NCI-H1436 (cell line): Measurements from ENCODE around the gene TUBD1.
A peak's percentile ranks its signal among the peaks of the same experiment; 100 is the strongest.
"Not testable (repeated sequence)": the region's sequence is repeated elsewhere in the genome, so short reads cannot be mapped to it uniquely, and the experiment has no call there.

Experiments used
- DNase-seq: peaks from one replicate; lab custom pipeline; 2025; lab: John Stamatoyannopoulos, UW

TUBD1 gene

DNA sequence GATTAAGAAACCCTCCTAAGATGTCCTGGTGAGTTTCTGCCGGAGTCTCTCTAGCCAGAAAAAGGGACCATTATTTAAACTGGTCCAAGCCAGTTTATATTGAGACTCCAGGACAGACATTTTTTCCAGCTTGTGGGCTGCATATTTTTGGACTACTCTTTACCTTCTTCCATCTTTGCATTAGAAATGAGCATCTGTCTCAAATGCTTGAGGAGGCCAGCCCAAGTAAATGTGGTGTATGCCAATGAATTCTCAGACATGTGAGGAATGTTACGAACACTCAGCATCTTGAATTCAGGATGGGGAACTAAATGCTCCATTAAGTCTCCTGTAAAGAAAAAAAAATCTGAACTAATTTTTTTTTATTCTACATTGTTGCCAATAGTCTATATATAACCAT, 18.4 kb downstream of the TUBD1 start:
- no peak for DNase-seq

DNA sequence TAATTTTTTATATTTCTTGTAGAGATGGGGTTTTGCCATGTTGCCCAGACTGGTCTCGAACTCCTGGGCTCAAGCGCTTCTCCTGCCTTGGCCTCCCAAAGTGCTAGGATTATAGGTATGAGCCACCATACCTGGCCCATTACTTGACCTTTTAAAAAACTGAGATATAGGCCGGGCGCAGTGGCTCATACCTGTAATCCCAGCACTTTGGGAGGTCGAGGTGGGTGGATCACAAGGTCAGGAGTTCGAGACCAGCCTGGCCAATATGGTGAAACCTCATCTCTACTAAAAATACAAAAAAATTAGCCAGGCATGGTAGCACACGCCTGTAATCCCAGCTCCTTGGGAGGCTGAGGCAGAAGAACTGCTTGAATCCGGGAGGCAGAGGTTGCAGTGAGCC, 19.3 kb downstream of the TUBD1 start:
- DNase-seq: not testable (repeated sequence)

DNA sequence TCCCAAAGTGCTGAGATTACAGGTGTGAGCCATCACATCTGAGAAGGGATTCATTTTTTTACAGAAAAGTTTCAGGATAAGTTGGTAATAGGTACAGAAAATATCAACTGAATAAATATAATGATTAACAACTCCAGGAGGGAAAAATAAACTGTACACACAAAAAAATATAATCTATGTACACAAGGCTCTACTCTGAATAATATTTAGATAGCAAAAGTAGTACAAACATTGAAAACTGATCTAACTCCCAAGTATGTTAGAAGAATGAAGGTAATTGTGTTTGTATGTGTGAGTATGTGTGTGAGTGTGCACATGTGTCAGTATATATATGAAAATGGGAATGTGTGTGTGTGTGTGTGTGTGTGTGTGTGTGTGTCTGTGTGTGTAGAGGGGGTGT, 20.4 kb downstream of the TUBD1 start:
- DNase-seq: no peak

DNA sequence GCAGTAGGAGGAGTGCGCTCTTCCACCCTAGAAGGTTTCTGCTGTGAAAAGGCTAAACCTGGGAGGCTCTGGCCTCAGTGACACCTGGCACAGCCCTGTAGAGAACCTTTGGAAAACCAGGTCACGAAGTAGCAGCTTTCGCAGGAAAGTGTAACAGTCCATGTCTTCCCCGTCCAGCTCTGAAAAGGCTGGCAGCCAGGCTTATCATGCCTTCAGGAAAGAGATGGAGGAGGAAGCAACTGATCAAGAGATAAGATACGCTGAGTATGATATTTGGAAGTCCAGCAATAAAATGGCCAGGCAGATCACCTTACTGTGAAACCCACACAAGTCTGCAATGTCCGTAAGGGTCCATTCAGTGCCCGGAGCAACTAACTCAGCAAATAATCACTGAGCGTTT, 22.3 kb downstream of the TUBD1 start:
- no peak for DNase-seq

DNA sequence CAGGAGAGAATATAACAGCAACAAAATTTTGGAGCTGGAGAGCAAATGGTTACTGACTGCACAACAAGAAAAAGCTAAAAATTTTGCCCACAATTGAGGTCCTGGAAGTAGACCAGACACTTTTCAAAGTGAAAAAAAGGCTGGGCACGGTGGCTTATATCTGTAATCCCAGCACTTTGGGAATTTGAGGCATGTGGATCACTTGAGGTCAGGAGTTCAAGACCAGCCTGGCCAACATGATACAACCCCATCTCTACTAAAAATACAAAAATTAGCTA, 22.9 kb downstream of the TUBD1 start:
- no peak for DNase-seq

DNA sequence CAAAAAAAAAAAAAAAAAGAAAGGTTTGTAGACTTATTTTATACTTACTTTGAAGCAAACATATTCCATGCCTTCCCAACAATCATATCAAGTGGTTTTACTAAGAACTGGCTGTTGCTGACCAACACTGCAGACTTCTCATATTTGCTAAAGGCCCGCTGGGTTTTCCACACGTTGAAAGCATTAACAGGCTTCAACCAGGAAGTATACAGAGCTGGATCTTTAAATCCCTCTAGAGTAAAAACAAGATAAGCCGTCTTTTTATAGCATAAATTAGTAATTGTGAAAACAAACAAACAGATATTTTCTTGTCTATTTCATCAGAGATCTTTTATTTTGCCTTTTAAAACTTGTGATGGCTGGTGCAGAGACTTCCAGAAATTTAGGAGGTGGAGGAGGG, 29.1 kb downstream of the TUBD1 start:
- no peak for DNase-seq

DNA sequence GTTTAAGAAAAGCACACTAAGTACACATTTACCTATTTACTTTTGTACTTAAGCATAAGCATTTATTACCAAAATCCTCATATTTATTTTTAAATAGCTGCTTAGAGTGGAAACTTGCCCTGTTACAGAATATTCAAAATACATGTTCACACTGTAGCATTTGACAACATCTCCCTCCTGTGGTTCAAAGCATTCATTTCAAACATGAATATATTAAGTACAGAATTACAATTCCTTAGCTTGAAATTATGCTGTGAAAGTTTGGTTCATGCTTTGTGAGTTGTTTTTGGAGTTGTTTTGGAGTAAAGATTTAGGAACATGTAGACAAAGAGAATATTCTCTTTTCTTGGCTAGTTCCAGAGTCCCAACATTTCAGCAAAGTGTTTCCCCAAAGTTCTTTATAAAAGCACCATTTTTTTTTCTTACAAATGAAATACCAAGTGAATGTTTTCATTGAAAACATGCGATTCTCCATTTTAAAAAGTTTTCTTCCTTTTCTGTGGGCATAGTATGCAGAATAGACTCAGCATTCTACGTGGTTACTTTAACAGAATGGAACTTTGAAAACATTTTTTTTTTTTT, 33.2 kb downstream of the TUBD1 start:
- DNase-seq: peak; percentile 19

DNA sequence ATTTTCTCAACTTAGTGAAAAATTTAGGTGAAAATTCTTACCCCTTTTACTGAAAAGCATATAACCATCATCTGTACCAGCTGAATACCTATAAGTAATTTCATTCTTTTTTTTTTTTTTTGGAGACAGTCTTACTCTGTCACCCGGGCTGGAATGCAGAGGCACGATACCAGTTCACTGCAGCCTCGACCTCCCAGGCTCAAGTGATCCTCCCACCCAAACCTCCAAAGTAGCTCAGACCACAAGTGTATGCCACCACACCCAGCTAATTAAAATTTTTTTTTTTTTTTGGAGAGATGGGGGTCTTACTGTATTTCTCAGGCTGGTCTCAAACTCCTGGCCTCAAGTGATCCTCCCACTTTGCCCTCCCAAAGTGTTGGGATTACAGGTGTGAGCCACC, 33.8 kb downstream of the TUBD1 start:
- no peak for DNase-seq

DNA sequence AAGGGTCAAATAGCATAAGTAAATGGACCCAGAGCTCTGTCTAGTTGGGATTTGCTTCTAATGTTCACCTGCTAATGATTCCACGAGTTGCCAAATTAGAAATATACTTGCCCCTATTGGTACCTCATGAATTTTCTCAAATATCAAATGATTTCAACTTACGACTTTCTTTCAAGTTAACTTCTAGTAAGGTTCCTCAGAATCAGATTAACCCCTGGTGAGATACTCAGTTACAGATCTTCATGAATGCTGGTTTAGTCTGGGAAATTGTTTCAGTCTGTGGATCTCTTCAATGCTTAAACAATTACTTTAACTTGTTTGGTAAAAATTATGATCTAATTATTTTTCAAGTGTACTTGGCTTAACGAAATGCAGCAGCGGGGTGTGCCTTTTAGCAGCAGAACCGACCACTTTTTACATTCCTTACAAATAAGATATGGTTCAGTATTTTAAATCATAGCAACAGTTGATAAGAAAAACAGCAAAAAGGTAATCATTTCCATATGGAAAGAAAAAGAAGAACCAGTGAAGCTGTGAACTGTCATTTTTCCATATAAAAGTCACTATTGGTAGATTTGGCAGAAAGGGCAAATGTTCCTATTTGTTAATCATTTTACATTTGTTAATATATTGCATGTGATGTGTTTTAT, 34.5 kb downstream of the TUBD1 start:
- DNase-seq: no peak

DNA sequence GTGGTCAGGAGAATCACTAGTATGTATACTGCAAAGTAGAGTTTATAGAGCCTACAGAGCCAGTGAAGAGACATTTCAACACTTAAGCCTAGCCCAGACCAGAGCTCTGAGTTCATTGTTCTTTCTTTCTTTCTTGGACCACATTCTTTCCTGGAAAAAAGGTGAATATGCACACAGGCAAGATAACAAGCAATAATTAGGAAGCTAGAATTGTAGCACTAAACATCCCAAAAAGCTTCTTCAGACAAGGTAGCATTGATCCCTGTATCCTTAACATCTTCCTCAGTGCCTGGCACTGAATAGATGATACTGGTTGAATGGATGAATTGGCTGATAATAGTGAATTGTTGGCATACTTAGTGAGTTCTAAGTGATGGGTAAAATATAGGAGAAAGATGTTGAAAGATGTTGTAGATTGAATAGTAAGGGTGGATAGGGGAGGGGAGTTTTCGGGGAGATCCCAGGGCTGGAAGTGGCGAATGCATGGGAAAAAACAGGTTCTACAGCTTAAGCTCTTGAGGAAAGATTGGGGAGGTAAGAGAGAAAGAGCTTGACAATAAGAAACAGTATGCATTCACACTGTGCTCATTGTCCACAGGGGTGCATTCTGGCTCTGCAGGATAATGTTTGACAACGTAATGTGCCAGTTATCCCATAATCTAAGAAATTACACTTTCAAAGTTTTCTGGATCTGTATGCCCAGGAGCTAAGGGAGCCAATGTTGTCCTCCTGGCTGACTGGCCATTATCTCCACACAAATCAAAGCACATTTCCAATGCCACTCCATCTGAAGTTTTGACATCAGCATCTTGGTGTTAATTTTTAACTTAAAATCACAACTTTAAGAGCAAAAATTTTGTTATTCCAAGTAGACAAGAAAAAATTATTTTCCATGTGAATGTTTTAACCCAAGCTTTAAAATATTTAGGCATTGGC, 35.6 kb downstream of the TUBD1 start:
- no peak for DNase-seq

DNA sequence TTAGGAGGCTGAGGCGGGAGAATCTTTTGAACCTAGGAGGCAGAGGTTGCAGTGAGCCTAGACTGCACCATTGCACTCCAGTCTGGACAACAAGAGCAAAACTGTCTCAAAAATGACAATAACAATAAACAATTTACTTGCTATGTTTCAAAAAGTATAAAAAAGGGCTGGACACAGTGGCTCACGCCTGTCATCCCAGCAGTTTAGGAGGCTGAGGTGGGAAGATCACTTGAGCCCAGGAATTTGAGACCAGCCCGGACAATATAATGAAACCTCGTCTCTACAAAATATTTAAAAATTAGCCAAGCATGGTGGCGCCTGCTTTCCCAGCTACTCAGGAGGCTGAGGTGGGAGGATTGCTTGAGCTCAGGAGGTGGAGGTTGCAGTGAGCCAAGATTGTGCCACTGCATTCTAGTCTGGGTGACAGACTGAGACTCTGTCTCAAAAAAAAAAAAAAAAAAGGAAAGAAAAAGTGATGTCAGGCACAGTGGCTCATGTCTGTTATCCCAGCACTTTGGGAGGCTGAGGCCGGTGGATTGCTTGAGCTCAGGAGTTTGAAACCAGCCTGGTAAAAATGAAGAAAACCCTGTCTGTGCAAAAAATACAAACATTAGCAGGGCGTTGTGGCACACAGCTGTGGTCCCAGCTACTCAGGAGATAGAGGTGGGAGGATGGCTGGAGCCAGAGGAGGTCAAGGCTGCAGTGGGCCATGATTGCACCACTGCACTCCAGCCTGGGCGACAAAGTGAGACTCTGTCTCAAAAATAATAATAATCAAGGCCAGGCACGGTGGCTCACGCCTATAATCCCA, 38.6 kb downstream of the TUBD1 start:
- DNase-seq: not testable (repeated sequence)

DNA sequence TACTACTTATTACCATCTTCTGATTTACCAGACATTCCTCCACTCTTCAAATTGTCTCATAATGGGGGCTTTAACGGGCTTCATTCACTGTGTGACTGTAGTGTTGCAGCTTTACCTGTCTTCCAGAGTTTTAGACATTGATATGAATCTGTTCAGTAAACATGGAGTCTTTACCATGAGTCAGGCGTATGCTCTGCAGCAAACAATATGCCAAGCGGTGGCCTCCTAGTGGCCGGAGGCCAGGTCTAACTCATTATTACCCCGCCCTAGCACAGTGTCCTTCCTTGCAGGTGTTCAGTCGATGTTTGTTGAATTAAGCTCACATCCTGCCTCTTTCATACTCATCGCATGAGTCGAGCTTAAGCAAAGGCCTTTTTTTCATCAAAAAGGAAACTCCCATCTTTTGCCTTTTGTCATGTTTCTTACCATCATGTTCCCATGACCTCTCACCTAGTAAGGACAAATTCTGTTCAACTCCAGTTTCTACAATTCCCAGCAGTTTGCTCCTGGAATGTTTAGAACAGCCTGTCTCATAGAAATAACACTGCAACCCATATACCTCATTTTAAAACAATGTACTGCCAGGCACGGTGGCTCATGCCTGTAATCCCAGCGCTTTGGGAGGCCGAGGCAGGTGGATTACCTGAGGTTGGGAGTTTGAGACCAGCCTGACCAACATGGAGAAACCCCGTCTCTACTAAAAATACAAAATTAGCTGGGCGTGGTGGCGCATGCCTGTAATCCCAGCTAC, 39.4 kb downstream of the TUBD1 start:
- DNase-seq: no peak

DNA sequence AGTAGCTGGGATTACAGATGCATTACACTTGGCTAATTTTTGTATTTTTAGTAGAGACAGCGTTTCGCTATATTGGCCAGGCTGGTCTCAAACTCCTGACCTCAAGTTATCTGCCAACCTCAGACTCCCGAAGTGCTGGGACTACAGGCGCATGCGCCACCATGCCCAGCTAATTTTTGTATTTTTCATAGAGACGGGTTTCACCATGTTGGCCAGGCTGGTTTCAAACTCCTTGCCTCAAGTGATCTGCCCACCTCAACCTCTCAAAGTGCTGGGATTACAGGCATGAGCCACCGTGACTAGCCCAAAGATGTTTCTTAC, 39.9 kb downstream of the TUBD1 start:
- not testable (repeated sequence) for DNase-seq

DNA sequence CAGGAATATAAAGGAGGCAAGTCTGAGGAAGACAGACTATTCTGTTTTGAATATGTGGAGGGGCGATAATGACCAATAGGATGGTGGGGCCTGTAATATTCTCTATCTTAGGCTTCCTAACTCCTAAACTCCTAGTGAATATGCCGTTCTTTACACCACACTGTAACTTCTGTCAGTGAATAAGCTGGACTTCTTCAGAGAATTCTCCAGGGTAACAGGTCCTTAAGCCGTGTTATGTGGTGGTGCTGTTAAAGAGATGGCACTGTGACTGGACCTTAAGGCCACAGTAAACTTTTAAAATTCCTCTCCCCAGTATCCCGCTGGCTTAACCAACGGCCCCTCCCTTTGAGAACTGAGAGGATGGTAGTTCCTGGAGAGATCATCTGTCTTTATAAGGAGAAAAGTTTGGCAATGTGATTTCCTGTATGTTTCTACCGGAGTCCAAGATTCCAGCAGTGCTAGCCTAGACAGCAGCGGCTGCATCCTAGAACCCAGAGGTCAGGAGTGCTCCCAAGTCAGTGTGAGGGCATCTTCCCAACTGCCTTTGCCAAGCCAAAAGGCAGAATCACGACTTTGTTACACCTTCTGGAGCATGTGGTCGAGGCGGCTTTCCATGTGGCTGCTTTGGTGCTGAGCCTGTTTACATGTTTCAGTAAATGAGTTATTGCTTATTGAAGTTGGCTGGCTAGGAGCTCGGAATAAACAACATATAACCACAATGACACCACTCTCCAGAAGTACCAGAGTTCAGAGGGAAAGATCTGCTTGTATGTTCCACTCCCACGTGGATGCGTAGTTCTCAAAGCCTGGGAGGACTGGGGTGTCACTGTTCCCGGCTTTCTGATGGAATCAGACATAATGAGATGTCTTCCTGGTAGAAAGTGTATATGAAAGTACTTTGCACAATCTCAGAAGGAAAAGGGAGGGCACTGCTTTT, 41.0 kb downstream of the TUBD1 start:
- no peak for DNase-seq

DNA sequence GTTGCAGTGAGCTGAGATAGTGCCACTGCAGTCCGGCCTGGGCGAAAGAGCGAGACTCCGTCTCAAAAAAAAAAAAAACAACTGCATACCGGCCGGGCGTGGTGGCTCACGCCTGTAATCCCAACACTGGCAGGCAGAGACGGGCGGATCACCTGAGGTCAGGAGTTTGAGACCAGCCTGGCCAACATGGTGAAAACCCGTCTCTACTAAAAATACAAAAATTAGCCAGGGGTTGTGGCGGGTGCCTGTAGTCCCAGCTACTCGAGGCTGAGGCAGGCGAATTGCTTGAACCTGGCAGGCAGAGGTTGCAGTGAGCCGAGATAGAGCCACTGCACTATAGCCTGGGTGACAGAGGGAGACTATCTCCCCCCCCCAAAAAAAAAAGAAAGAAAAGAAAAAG, 42.4 kb downstream of the TUBD1 start:
- not testable (repeated sequence) for DNase-seq

DNA sequence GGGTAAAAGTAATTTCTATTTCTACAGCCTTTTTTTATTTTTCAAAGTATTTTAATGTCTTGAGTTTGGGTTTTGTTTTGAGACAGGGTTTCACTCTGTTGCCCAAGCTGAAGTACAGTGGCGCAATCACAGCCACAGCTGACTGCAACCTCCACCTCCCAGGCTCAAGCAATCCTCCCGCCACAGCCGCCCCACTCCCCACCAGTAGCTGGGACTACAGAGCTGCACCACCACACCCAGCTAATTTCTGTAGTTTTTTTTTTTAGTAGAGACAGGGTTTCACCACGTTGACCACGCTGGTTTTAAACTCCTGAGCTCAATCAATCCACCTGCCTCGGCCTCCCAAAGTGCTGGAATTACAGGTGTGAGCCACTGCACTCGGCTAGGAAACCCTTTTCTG, 44.0 kb downstream of the TUBD1 start:
- no peak for DNase-seq

DNA sequence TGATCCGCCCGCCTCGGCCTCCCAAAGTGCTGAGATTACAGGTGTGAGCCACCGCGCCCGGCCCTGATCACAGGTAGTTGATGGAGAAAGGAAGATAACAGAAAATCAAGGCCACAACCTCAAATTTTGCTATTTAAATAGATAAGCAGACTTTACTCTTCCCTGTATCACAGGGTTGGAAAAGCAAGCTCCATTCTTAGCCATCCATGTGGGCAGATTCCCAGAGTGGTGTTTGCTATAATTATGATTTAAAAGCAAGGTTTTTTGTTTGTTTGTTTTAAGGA, 44.4 kb downstream of the TUBD1 start:
- DNase-seq: no peak

DNA sequence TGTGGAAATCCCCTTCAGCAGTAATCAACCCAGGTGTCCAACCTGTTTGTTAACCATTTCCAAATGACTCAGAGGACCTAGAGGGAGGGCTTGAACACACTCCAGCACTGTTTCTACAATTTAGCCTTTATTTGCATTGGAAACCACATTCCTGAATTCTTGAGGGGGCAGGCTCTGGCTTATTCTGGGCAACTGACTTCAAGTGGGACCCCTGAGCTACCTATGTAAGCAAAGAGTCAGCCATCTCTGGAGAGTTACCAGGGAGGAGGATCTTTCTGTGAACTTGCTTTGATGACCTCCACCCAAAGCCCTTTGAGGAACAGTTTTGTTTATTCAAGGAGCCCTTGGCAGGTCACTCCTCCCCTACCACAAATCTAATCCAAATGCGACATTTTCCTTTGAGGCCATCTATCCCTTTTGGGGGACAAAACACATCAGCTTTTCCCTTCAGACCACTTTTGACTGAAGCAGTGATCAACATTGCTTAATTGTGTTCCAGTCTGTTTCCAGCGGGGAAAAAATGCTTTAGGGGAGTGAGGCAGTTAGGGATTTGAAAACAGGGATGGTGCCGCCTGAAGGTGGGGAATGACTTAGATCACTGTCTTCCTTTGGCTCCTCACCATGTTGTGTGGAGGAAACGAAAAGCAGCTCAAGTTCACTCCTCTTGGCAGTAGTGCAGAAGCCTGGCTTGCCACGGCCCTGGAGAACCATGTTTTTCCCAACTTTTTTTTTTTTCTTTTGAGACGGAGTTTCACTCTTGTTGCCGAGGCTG, 46.2 kb downstream of the TUBD1 start:
- peak; percentile 40 for DNase-seq

DNA sequence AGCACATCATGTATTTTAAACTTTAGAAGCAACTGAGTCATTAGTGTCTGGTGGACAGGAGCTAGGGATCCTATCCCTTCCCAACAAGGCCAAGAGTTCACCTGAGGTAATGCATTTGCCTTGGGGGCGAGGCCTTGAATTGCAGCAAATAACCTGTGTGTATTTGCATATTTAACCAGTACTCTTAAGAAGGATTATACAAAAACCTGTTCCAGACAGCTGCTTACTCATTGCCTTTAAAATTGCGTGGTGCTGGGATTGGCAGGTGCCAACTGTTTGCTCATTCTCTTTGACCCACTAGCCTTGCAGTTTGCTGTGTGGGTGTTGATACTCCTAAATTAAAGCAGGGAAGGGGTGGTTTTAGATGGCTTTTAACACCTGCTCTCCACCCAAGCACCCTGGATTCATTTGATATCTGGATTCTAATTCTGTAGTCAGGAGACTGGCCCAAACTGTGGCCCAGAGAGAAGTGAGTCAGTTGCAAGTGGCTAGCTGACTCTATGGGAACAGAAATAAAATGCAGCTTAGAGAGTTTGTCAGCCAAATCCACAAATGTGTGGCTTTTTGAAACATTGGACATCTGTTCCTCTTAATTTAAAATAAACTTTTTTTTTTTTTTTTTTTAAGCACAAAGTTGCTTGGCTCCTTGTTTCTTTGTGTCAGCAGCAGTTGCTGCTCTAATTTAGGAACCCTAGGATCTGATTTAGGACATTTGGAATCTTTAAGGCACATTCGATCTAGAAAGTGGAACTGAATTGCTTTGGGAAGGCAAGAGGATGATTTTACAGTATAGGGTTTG, 46.9 kb downstream of the TUBD1 start:
- peak; percentile 95 for DNase-seq
